ENCODE data around the gene PLG.

Gene PLG

DNA sequence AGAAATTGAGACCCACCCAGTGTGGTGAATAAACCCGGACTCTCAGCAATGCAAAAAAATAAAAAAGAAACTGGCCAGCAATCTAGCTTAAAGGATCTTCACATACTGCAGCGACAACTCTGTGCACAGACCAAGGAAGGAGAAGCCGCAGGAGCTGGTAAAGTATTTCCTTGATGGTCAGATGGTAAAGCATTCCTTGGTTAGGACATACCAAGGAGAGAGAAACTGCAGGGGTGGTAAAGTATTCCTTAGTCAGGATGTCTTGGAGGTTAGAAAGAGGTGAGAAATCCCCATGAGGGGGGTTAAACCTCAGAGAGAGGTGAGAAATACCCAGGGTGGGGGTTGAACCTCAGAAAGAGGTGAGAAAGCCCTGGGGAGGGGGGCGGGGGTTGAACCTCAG, 86.8 kb downstream of the PLG start:
- Histone ChIP-seq H3K4me1 (ENCODE audit: control insufficient read depth, insufficient read depth, low read length, poor library complexity, severe bottlenecking) (no peaks in the 10 kb centered on the region), H3K9me3 (ENCODE audit: control insufficient read depth, low read length) (no peaks in the 10 kb centered on the region), H3K4me3 (ENCODE audit: insufficient read depth, low read depth, low read length, poor library complexity, severe bottlenecking) (no peak overlapping the region), H3K27me3 (replicated peaks; ENCODE audit: control insufficient read depth, insufficient read depth, low read length, poor library complexity, severe bottlenecking) (no peaks in the 10 kb centered on the region), H3K36me3 (ENCODE audit: control insufficient read depth, insufficient read depth, low read length) (no peaks in the 10 kb centered on the region), H3K27ac (ENCODE audit: insufficient read depth, low read length, poor library complexity, severe bottlenecking) (no peak overlapping the region)
- DNase-seq, result no peak

DNA sequence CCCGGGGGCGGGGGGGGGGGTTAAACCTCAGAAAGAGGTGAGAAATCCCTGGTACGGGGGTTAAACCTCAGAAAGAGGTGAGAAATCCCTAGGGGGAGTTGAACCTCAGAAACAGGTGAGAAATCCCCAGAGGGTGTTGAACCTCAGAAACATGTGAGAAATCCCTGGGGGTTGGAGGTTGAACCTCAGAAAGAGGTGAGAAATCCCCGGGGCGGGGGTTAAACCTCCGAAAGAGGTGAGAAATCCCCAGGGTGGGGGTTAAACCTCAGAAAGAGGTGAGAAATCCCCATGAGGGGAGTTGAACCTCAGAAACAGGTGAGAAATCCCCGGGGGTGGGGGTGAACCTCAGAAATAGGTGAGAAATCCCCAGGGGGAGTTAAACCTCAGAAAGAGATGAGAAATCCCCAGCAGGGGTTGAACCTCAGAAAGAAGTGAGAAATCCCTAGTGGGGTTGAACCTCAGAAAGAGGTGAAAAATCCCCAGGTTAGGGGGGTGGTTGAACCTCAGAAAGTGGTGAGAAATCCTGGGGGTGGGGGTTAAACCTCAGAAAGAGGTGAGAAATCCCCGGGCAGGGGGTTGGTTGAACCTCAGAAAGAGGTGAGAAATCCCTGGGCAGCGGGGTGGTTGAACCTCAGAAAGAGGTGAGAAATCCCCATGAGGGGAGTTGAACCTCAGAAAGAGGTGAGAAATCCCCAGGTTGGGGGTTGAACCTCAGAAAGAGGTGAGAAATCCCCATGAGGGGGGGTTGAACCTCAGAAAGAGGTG, 87.4 kb downstream of the PLG start:
- Histone ChIP-seq H3K36me3 (ENCODE audit: control insufficient read depth, insufficient read depth, low read length) (no peaks in the 10 kb centered on the region), H3K27ac (ENCODE audit: insufficient read depth, low read length, poor library complexity, severe bottlenecking) (no peak overlapping the region), H3K4me1 (ENCODE audit: control insufficient read depth, insufficient read depth, low read length, poor library complexity, severe bottlenecking) (no peaks in the 10 kb centered on the region), H3K27me3 (replicated peaks; ENCODE audit: control insufficient read depth, insufficient read depth, low read length, poor library complexity, severe bottlenecking) (no peaks in the 10 kb centered on the region), H3K9me3 (ENCODE audit: control insufficient read depth, low read length) (no peaks in the 10 kb centered on the region), H3K4me3 (ENCODE audit: insufficient read depth, low read depth, low read length, poor library complexity, severe bottlenecking) (no peak overlapping the region)
- peak in 1 of 3 donors; percentile 5 for DNase-seq

DNA sequence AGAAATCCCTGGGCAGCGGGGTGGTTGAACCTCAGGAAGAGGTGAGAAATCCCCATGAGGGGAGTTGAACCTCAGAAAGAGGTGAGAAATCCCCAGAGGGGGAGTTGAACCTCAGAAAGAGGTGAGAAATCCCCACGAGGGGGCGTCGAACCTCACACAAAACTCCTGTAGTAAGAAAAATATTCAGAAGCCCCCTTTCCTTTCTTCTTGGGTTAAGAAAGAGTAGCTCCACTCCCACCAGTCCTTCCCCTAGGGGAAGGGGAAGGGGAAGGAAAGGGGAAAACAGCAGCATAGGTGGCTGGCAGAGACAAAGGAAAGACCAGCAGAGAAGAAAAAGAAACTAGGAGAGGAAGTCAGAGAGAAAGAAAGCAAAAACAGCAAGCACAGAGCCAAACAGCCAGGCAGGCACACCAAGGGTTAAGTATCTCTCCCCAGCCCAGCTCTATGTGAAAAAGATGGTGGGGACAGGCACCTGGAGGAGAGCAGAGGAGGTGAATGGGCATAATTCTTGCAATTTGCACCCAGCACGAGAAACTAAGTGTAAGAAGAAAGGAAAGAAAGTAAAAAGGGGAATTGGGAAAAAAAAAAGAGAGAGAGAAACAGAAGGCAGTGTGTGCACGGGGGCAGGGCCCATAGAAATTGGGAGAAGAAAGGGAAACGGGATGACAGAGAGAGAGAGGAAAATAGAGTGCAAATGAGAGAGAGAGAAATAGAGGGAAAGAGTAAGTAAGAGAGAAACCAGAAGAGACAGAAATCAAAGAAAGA, 88.2 kb downstream of the PLG start:
- Histone ChIP-seq H3K4me1 (ENCODE audit: control insufficient read depth, insufficient read depth, low read length, poor library complexity, severe bottlenecking) (no peaks in the 10 kb centered on the region), H3K27ac (ENCODE audit: insufficient read depth, low read length, poor library complexity, severe bottlenecking) (no peak overlapping the region), H3K9me3 (ENCODE audit: control insufficient read depth, low read length) (no peaks in the 10 kb centered on the region), H3K4me3 (ENCODE audit: insufficient read depth, low read depth, low read length, poor library complexity, severe bottlenecking) (no peak overlapping the region), H3K36me3 (ENCODE audit: control insufficient read depth, insufficient read depth, low read length) (no peaks in the 10 kb centered on the region), H3K27me3 (replicated peaks; ENCODE audit: control insufficient read depth, insufficient read depth, low read length, poor library complexity, severe bottlenecking) (no peaks in the 10 kb centered on the region)
- DNase-seq, result no peak

DNA sequence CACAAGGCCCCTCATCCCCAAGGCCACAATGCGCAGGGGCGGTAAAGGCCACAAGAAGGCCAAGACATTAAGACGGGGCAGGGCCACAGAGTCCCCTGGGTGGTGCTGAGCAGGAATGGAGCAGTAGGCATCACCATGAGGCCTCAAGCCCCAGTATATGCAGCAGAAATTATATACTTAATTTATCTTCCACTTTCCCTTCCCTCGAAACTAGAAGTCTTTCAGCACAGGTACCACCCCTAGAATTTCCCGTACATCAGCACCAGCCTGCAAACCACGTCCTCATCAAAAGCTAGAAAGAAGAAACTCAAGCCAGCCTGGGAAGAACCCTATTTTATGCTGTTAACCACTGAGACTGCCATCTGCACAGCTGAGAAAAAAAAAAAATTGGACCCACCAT, 89.4 kb downstream of the PLG start:
- Histone ChIP-seq H3K4me3 (ENCODE audit: insufficient read depth, low read depth, low read length, poor library complexity, severe bottlenecking) (no peak overlapping the region), H3K4me1 (ENCODE audit: control insufficient read depth, insufficient read depth, low read length, poor library complexity, severe bottlenecking) (no peaks in the 10 kb centered on the region), H3K36me3 (ENCODE audit: control insufficient read depth, insufficient read depth, low read length) (no peaks in the 10 kb centered on the region), H3K27ac (ENCODE audit: insufficient read depth, low read length, poor library complexity, severe bottlenecking) (no peak overlapping the region), H3K9me3 (ENCODE audit: control insufficient read depth, low read length) (no peaks in the 10 kb centered on the region), H3K27me3 (replicated peaks; ENCODE audit: control insufficient read depth, insufficient read depth, low read length, poor library complexity, severe bottlenecking) (no peaks in the 10 kb centered on the region)
- DNase-seq, result no peak

DNA sequence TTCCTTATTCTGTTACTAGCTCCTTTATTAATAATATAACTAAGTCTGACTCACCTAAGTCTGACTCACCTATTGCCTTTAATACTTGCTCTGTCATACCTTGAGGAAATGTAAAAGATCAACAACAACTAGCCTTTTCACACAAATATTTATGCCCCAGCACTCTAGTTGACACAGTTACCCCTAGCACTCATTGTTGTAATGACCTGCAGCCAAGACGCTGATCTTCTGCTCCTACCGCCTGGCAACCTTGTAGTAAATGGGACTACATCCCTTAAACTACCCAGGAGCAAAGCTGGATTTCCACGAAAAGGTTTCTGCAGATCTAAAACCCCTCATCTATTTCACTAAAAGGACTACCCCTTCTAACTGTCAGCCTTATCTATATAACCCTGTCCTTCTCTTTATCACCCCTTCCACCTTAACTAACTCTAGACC, 90.0 kb downstream of the PLG start:
- no peak overlapping the region for H3K4me3 ChIP-seq (ENCODE audit: insufficient read depth, low read depth, low read length, poor library complexity, severe bottlenecking)

DNA sequence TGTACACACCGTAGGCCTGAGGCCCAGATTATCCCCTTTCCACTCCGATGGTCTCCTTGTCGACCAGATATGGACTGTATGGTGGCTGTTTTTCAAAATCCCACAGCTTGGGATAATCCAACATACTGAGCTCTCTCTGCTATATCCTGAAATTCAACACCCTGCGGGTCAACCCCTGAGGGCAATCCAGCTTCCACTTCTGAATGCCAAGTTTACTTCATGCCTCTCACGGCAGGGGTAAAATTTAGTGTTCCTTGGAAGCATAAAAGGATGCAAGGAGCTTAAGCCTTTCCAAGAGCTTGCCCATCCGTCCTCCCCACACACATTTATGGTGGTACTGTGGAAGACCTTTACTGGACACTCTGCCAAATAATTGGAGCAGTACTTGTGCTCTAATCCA, 90.7 kb downstream of the PLG start:
- no peak overlapping the region for H3K4me3 ChIP-seq (ENCODE audit: insufficient read depth, low read depth, low read length, poor library complexity, severe bottlenecking)
- H3K9me3 ChIP-seq (ENCODE audit: control insufficient read depth, low read length), result no peaks in the 10 kb centered on the region
- DNase-seq, result no peak
- no peaks in the 10 kb centered on the region for H3K36me3 ChIP-seq (ENCODE audit: control insufficient read depth, insufficient read depth, low read length)
- no peak overlapping the region for H3K27ac ChIP-seq (ENCODE audit: insufficient read depth, low read length, poor library complexity, severe bottlenecking)
- no peaks in the 10 kb centered on the region for H3K27me3 ChIP-seq (replicated peaks; ENCODE audit: control insufficient read depth, insufficient read depth, low read length, poor library complexity, severe bottlenecking)
- no peaks in the 10 kb centered on the region for H3K4me1 ChIP-seq (ENCODE audit: control insufficient read depth, insufficient read depth, low read length, poor library complexity, severe bottlenecking)

More for the DNA sequence above, 90.0 kb downstream of the PLG start:
- Histone ChIP-seq H3K27ac (ENCODE audit: insufficient read depth, low read length, poor library complexity, severe bottlenecking) (no peak overlapping the region), H3K36me3 (ENCODE audit: control insufficient read depth, insufficient read depth, low read length) (no peaks in the 10 kb centered on the region), H3K9me3 (ENCODE audit: control insufficient read depth, low read length) (no peaks in the 10 kb centered on the region), H3K4me1 (ENCODE audit: control insufficient read depth, insufficient read depth, low read length, poor library complexity, severe bottlenecking) (no peaks in the 10 kb centered on the region), H3K27me3 (replicated peaks; ENCODE audit: control insufficient read depth, insufficient read depth, low read length, poor library complexity, severe bottlenecking) (no peaks in the 10 kb centered on the region)
- no peak for DNase-seq

DNA sequence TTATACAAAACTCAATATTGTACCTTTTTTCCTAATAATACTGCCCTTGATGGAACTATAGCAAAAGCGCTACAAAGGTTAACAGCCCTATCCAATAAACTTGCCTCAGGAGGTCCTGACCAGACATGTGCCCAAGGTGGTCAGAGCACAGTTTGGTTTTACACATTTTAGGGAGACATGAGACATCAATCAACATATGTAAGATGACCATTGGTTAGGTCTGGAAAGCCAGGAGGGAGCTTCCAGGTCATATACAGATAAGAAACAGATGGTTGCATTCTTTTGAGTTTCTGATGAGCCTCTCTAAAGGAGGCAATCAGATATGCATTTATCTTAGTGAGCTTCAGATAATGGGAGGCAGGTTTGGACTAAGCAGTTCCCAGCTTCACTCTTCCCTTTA, 91.6 kb downstream of the PLG start:
- no peak for DNase-seq
- Histone ChIP-seq H3K4me1 (ENCODE audit: control insufficient read depth, insufficient read depth, low read length, poor library complexity, severe bottlenecking) (no peaks in the 10 kb centered on the region), H3K4me3 (ENCODE audit: insufficient read depth, low read depth, low read length, poor library complexity, severe bottlenecking) (no peak overlapping the region), H3K36me3 (ENCODE audit: control insufficient read depth, insufficient read depth, low read length) (no peaks in the 10 kb centered on the region), H3K9me3 (ENCODE audit: control insufficient read depth, low read length) (no peaks in the 10 kb centered on the region), H3K27me3 (replicated peaks; ENCODE audit: control insufficient read depth, insufficient read depth, low read length, poor library complexity, severe bottlenecking) (no peaks in the 10 kb centered on the region), H3K27ac (ENCODE audit: insufficient read depth, low read length, poor library complexity, severe bottlenecking) (no peak overlapping the region)

DNA sequence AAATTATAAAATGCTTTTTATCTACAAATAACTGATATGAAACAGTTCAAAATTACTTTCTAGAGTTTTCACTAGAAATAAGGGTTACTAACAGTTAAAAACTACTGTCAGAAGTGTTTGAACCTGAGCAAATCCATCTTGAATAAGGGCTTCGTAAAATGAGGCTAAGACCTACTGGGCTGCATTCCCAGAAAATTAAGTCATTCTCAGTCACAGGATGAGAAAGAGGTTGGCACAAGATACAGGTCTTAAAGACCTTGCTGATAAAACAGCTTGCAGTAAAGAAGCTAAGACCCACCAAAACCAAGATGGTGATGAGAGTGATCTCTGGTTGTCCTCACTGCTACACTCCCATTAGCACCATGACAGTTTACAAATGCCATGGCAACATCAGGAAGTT, 93.7 kb downstream of the PLG start:
- no peaks in the 10 kb centered on the region for H3K9me3 ChIP-seq (ENCODE audit: control insufficient read depth, low read length)
- H3K27me3 ChIP-seq (replicated peaks; ENCODE audit: control insufficient read depth, insufficient read depth, low read length, poor library complexity, severe bottlenecking), result no peaks in the 10 kb centered on the region
- DNase-seq, result no peak
- no peak overlapping the region for H3K4me3 ChIP-seq (ENCODE audit: insufficient read depth, low read depth, low read length, poor library complexity, severe bottlenecking)
- H3K27ac ChIP-seq (ENCODE audit: insufficient read depth, low read length, poor library complexity, severe bottlenecking), result no peak overlapping the region
- no peaks in the 10 kb centered on the region for H3K4me1 ChIP-seq (ENCODE audit: control insufficient read depth, insufficient read depth, low read length, poor library complexity, severe bottlenecking)
- no peaks in the 10 kb centered on the region for H3K36me3 ChIP-seq (ENCODE audit: control insufficient read depth, insufficient read depth, low read length)

DNA sequence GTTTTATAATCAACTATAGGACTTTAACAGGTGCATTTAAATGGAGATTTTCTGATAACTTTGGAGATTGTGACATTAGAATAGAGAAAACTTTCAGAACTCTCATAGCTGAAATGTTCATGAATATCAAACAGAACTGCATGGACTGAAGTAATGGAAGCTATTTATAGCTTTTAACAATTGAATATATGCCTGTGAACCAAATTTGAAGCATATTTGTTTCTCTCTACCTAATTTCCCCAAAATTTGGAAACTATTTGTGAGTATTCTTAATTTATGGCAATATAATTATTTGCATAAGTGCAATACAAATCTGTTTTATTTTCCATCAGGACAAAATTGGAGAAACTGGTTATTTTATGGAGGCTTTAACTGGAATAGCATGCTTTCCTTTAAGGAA, 96.6 kb downstream of the PLG start:
- no peak overlapping the region for H3K4me3 ChIP-seq (ENCODE audit: insufficient read depth, low read depth, low read length, poor library complexity, severe bottlenecking)
- H3K36me3 ChIP-seq (ENCODE audit: control insufficient read depth, insufficient read depth, low read length), result no peaks in the 10 kb centered on the region
- H3K27ac ChIP-seq (ENCODE audit: insufficient read depth, low read length, poor library complexity, severe bottlenecking), result no peak overlapping the region
- H3K27me3 ChIP-seq (replicated peaks; ENCODE audit: control insufficient read depth, insufficient read depth, low read length, poor library complexity, severe bottlenecking), result no peaks in the 10 kb centered on the region
- no peaks in the 10 kb centered on the region for H3K4me1 ChIP-seq (ENCODE audit: control insufficient read depth, insufficient read depth, low read length, poor library complexity, severe bottlenecking)
- H3K9me3 ChIP-seq (ENCODE audit: control insufficient read depth, low read length), result no peaks in the 10 kb centered on the region
- no peak for DNase-seq

DNA sequence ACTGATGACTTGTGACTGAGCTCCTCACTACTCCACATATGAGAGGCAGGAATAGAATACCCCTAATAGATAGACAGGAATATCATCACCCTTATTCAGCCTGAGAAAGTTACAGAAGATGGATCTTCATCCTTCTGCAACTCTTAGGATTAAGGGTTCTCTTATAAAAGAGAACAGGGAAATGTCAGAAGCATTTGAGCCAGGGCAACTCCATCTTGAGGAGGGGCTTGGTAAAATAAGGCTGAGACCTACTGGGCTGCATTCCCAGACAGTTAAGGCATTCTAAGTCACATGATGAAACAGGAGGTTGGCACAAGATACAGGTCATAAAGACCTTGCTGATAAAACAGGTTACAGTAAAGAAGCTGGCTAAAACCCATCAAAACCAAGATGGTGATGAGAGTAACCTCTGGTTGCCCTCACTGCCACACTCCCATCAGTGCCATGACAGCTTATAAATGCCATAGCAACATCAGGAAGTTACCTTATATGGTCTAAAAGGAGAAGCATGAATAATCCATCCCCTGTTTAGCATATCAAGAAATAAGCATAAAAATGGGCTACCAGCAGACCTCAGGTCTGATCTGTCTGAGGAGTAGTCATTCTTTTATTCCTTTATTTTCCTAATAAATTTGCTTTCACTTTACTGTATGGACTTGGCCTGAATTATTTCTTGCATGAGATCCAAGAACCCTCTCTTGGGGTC, 97.9 kb downstream of the PLG start:
- Histone ChIP-seq H3K27ac (ENCODE audit: insufficient read depth, low read length, poor library complexity, severe bottlenecking) (no peak overlapping the region), H3K36me3 (ENCODE audit: control insufficient read depth, insufficient read depth, low read length) (no peaks in the 10 kb centered on the region), H3K4me1 (ENCODE audit: control insufficient read depth, insufficient read depth, low read length, poor library complexity, severe bottlenecking) (no peaks in the 10 kb centered on the region), H3K9me3 (ENCODE audit: control insufficient read depth, low read length) (no peaks in the 10 kb centered on the region), H3K4me3 (ENCODE audit: insufficient read depth, low read depth, low read length, poor library complexity, severe bottlenecking) (no peak overlapping the region), H3K27me3 (replicated peaks; ENCODE audit: control insufficient read depth, insufficient read depth, low read length, poor library complexity, severe bottlenecking) (no peaks in the 10 kb centered on the region)
- DNase-seq, result no peak
